ENCODE results near the gene PIGU.

Gene PIGU

DNA sequence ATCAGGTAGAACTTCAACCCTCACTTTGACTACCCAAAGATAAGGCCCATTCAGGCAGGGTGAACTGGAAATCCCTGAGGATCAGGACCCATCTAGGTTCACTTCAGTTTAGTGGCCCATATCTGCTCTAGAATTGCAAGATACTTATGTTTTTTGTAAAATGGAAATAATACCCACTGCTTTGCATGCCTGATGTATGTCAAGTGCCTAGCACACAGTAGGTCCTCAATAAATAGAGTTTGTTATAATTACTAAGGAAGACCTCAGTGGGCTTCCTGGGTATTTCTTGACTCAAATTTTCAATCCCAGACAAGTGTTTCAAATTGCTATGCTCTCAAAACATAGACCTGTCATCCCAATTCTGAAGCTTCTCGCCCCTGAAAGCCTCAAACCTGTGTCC lies 32.5 kb downstream of the PIGU start:
- TF ChIP-seq CTCF (IDR thresholded peaks at IDR 0.05) (no peak), ZFX (IDR thresholded peaks at IDR 0.05; ENCODE audit: borderline replicate concordance) (no peak)
- no peak overlapping the region for H3K27ac ChIP-seq

GRCh38 chr20:34643928-34644327 lies 33.0 kb downstream of the PIGU start:
- H3K27ac ChIP-seq: no peak overlapping the region
- TF ChIP-seq ZFX (IDR thresholded peaks at IDR 0.05; ENCODE audit: borderline replicate concordance): no peak
- no peak for TF ChIP-seq CTCF (IDR thresholded peaks at IDR 0.05)

GRCh38 chr20:34642009-34642408 lies 34.9 kb downstream of the PIGU start:
- TF ChIP-seq ZFX (IDR thresholded peaks at IDR 0.05; ENCODE audit: borderline replicate concordance): no peak
- TF ChIP-seq CTCF (IDR thresholded peaks at IDR 0.05): no peak
- no peak overlapping the region for H3K27ac ChIP-seq

DNA sequence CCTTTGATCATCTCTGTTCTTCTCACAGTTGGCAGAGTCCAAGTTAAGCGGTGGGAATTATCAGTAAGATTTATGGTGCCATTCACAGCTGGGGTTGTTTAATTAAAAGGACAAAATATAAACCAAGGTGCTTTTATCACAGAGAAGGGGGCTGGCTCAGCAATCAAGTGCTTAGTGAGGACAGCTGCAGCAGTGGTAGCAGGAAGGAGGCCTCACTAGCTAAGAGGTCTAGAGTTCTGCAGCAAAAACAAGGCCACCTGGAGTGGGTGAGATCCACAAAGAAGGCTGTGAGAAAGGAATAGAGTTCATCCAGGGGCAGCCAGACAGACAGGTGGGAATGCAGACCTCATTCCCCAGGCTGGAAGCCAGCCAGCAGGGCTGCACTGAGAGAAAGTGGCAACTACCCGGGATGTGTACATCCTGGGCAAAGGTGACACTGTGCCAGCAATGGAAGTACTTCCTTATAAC lies 37.1 kb downstream of the PIGU start:
- TF ChIP-seq ZFX (IDR thresholded peaks at IDR 0.05; ENCODE audit: borderline replicate concordance) (no peak), CTCF (IDR thresholded peaks at IDR 0.05) (no peak)
- no peak overlapping the region for H3K27ac ChIP-seq

GRCh38 chr20:34638532-34638931 lies 38.4 kb downstream of the PIGU start:
- no peak overlapping the region for H3K27ac ChIP-seq
- TF ChIP-seq CTCF (IDR thresholded peaks at IDR 0.05): no peak
- no peak for TF ChIP-seq ZFX (IDR thresholded peaks at IDR 0.05; ENCODE audit: borderline replicate concordance)

DNA sequence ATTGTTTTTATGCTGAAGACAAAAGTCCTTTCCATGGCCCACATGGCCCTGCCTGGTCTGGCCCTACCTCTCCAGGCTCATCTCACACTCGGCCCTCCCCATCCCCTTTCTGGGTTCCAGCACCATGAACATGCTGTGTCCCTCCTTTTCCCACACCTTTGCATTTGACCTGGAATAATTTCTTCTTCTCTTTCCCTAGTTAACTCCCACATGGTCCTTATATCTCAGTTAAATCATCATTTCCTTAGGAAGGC lies 38.9 kb downstream of the PIGU start:
- H3K27ac ChIP-seq: no peak overlapping the region
- TF ChIP-seq CTCF (IDR thresholded peaks at IDR 0.05) (no peak), ZFX (IDR thresholded peaks at IDR 0.05; ENCODE audit: borderline replicate concordance) (no peak)

DNA sequence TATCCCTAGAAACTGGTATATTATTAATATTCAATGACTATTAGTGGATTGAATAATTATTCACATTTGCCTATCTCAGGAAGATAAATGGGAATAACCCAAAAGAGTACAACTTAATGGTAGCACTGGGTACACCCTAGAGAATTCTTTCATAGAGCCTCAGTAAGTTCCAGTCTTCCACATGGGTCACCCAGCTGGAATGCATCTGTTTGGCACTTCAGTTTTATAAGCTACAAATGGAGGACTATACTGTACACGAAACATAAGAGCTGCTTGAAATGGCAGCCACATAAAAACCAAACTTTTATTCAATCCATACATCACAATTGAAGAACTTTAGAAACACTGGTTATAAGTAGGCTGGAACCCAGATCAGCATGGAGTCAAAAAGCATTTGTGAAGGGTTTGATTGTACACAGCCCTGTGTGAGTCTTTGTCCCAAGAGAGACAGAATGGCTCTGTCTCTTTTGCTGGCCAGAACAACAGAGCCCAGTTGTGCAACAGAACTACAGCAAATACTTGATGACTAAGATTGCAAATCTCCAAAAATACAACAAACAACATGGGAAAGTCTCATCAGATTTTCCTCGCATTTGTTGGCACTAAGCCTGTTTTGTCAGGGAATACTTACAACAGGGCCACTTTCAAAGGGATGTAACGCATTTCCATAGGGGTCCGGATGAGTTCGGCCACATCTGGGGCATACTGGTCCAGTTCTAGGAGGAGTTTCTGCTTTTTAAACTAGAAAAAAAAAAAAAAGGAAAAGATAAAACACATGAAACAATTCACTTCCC lies 39.5 kb downstream of the PIGU start:
- H3K27ac ChIP-seq: no peak overlapping the region
- no peak for TF ChIP-seq ZFX (IDR thresholded peaks at IDR 0.05; ENCODE audit: borderline replicate concordance)
- no peak for TF ChIP-seq CTCF (IDR thresholded peaks at IDR 0.05)
